C4-2B (cell line): ENCODE measurements around the gene PACS2.
"Not testable (repeated sequence)": the region's sequence is repeated elsewhere in the genome, so short reads cannot be mapped to it uniquely, and the experiment has no call there.

ENCODE experiments used
- CTCF ChIP-seq: fragments of 450-650 bp; conservative IDR thresholded peaks from 2 replicates; pipeline ENCODE4 v1.5.1; 2017; ENCODE audit warnings: mild to moderate bottlenecking
- ZFX ChIP-seq: fragments of 450-650 bp; IDR thresholded peaks from 2 replicates; pipeline ENCODE4 v1.6.1; 2017

GRCh38 chr14:105335231-105335542 is 20.6 kb downstream of the PACS2 start:
- not testable (repeated sequence) for TF ChIP-seq CTCF, ZFX
